Measurements from ENCODE around the gene DMRTC2. TPM values are rescaled to one million over a fixed set of nuclear protein-coding genes. Genes with fewer than 3 reads are reported as not detected.

The DMRTC2 gene
- total and polyA plus RNA-seq, 2 of the 8 experiments (the other 6 are each of a cell fraction or from before 2014, with no cell fraction given): not detected

DNA sequence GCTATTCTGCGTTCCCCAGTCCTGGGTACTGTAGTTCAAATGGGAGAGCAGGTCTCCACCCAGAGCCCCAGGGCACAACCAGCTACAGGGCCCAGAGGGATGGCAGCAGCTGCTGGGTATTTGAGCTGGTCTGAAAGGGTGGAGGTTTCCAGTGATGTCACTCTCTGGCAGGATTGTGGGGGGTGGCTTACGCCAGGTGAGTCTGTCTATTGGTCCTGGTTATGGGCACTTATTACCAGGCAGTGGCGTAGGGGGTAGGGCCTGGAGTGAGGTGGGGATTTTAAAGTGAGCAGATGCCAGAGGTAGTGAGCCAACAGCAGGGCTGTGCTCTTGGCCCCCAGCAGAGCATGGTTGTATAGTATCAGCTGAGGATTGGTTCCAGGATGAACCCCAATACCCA, 21.4 kb downstream of the DMRTC2 start:
- no peak overlapping the region for H3K4me3 ChIP-seq (ENCODE audit: extremely low read depth in 1 of 4, insufficient read depth in 2 of 4, low read depth in 3 of 4, low read length in 4 of 4)
- no peak overlapping the region for H3K23ac ChIP-seq (ENCODE audit: insufficient read length)
- 100% methylated on average over 3 of the region's 3 CpGs; no CpG with 5 or more reads in 1 of the 2 experiments for WGBS, 2 experiments (ENCODE audit: extremely low coverage in 1 of 2, insufficient coverage in 1 of 2, insufficient read length in 1 of 2, insufficient replicate concordance in 2 of 2, low coverage in 1 of 2, low lambda C conversion rate in 2 of 2, missing lambda C conversion rate in 1 of 2)
- H3K9me3 ChIP-seq (ENCODE audit: insufficient read depth in 2 of 2, low read depth in 1 of 2, low read length in 1 of 2): no peaks in the 10 kb centered on the region
- peaks cover 3 to 22% (median 11%) of the 10 kb centered on the region in 4 experiments for H3K4me1 ChIP-seq (replicated peaks in 1 of 4; ENCODE audit: control insufficient read depth in 3 of 4, insufficient read depth in 4 of 4, low read length in 3 of 4)
- H3K14ac ChIP-seq (ENCODE audit: insufficient read length): no peak overlapping the region
- no peak overlapping the region for H3K4ac ChIP-seq (replicated peaks; ENCODE audit: insufficient read length, low read depth, low read length)
- no peak overlapping the region for H4K5ac ChIP-seq (ENCODE audit: insufficient read length, low read depth, low read length)
- H4K20me1 ChIP-seq (replicated peaks in 1 of 2; ENCODE audit: control insufficient read depth in 1 of 2, insufficient read depth in 2 of 2, low read length in 2 of 2): peaks cover 46 to 47% of the 10 kb centered on the region in 2 experiments
- FAIRE-seq (no peak), DNase-seq (ENCODE audit: low read depth in 1 of 2, low spot score in 2 of 2) (no peak)
- no peak overlapping the region for H4K8ac ChIP-seq (ENCODE audit: extremely low read depth, insufficient read depth, low read length)
- H3K36me3 ChIP-seq (ENCODE audit: control insufficient read depth in 2 of 4, insufficient read depth in 4 of 4, low read length in 3 of 4): peaks cover 64 to 94% (median 85%) of the 10 kb centered on the region in 4 experiments
- H3K56ac ChIP-seq (replicated peaks; ENCODE audit: insufficient read length, low read depth, low read length): no peak overlapping the region
- H3K4me2 ChIP-seq (ENCODE audit: insufficient read depth in 1 of 2, low read depth in 2 of 2, low read length in 2 of 2): no peak overlapping the region
- H2BK5ac ChIP-seq (ENCODE audit: low read depth, low read length): no peak overlapping the region
- no peak overlapping the region for H3K18ac ChIP-seq (ENCODE audit: extremely low read depth, low read length)
- H3K79me1 ChIP-seq (ENCODE audit: low read depth, low read length): peaks cover 24% of the 10 kb centered on the region
- no peaks in the 10 kb centered on the region for H3K27me3 ChIP-seq (replicated peaks in 1 of 4; ENCODE audit: control insufficient read depth in 3 of 4, extremely low read depth in 1 of 4, insufficient read depth in 3 of 4, low read length in 3 of 4)
- H2BK12ac ChIP-seq (ENCODE audit: low read depth, low read length): no peak overlapping the region
- H3K27ac ChIP-seq (ENCODE audit: low read depth, low read length): peak overlapping the region; percentile 29; the same call in 1 of the 2 replicates
- TF ChIP-seq POLR2A (IDR thresholded peaks at IDR 0.05; ENCODE audit: control extremely low read depth in 1 of 2, low read depth in 2 of 2, low read length in 2 of 2) (peak in 1 of 2 experiments; percentile 64), SIRT6 (IDR thresholded peaks at IDR 0.05; ENCODE audit: low read length) (no peak), POLR2AphosphoS5 (IDR thresholded peaks at IDR 0.05; ENCODE audit: low read depth, low read length) (peak; percentile 82)
- POLR2A ChIA-PET (ENCODE audit: partially characterized antibody): interaction anchor here (1.0 to 13.9 kb wide), 9 partner anchors 8 to 273 kb away, joined by 3 to 298 read pairs (median 5); partner anchors contain the start of genes ARHGEF1, CD79A and RABAC1
- peak overlapping the region in 2 of 4 experiments; percentile 38 to 52; a peak in 4 of 7 replicates for H3K9ac ChIP-seq (replicated peaks in 1 of 4; ENCODE audit: extremely low read depth in 1 of 4, low read depth in 3 of 4, low read length in 3 of 4)
- no peaks in the 10 kb centered on the region; the same call in 1 of the 2 replicates for H3K23me2 ChIP-seq (ENCODE audit: low read depth, low read length)
- no peak overlapping the region for H2BK120ac ChIP-seq (replicated peaks; ENCODE audit: low read depth, low read length)
- H2AK5ac ChIP-seq (ENCODE audit: low read depth, low read length): no peak overlapping the region
- CTCF ChIA-PET (ENCODE audit: partially characterized antibody): interaction anchor here (0.6 to 1.0 kb wide), 5 partner anchors 9 to 435 kb away, joined by 3 to 4 read pairs (median 3); no protein-coding TSS in a partner anchor
- H4K91ac ChIP-seq (replicated peaks; ENCODE audit: insufficient read length, low read length): no peak overlapping the region
- H2AFZ ChIP-seq (ENCODE audit: low read length): no peak overlapping the region
- H2BK15ac ChIP-seq (ENCODE audit: low read length): no peak overlapping the region
- H2BK20ac ChIP-seq (ENCODE audit: low read length): no peak overlapping the region
- peaks cover 18 to 64% of the 10 kb centered on the region in 2 experiments for H3K79me2 ChIP-seq (ENCODE audit: control insufficient read depth in 1 of 2, insufficient read depth in 2 of 2, low read length in 2 of 2)
